ENCODE data around the gene RIMBP2. TPM values are rescaled to one million over a fixed set of nuclear protein-coding genes. Genes with fewer than 3 reads are reported as not detected.

Gene RIMBP2
- polyA plus RNA-seq, 1 donor from 2014 or later = 14.6 TPM

DNA sequence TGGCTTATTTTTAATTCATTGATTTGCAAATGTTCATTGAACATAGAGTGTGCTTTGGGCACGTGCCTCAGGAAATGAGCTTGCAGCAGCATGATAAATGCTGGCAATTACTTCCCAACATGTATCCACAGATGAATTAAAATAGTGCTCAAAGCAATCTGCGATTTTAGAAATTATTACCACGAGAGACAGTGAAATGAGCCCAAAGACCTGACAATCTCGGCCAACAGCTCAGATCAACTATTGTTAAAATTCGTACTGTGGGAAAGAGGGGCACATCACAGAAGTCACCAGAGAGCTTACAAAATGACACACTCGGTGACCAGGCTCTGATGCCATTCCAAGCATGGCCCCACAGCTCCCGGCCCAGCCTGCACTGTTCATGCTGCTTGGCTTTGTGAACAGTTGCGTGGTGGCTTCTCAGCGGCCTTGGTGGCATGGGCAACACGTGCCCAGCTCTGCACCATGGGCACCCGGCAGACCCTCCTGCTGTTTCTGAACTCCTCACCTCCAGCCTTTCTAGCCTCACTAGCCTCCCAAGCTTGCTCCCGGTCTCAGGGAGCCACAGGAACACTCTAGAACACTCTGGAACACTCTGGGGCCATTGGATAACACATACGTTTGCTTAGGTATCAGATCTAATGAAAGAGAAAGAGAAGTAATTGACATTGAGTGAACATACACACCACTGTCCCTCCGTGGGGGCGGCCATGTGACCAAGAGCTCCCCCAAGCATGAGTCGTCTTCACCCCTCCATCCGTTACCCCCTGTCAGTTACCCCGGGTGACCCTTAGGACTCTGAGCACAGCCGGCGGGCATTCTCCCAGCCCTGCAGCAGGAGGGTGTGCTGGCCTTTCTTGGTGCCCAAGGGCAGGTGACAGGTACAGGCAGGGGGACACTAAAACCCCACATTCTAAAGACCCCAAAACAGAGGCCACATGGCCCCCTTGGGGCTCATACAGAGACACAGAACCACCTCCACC is 28.0 kb downstream of the RIMBP2 start:
- Histone ChIP-seq H3F3A (ENCODE audit: insufficient read depth, low read length, poor library complexity, severe bottlenecking) (no peaks in the 10 kb centered on the region), H3K9me3 (ENCODE audit: low read length) (peaks cover 5% of the 10 kb centered on the region), H3K27ac (ENCODE audit: low read length) (no peak overlapping the region), H3K4me3 (ENCODE audit: low read length) (no peak overlapping the region), H3K9me2 (ENCODE audit: insufficient read depth, low read length) (no peaks in the 10 kb centered on the region), H3K27me3 (ENCODE audit: insufficient read depth, low read depth, low read length) (no peaks in the 10 kb centered on the region), H3K9ac (ENCODE audit: low read length) (no peak overlapping the region), H3K79me2 (replicated peaks; ENCODE audit: insufficient read depth, low read length) (no peaks in the 10 kb centered on the region), H3K36me3 (ENCODE audit: insufficient read depth, low read length) (no peaks in the 10 kb centered on the region), H4K20me1 (ENCODE audit: insufficient read depth) (no peaks in the 10 kb centered on the region), H3K4me2 (ENCODE audit: low read length) (no peak overlapping the region), H2AFZ (ENCODE audit: low read depth, low read length) (no peak overlapping the region)
- no peak for TF ChIP-seq RAD21 (conservative IDR thresholded peaks at IDR 0.05)
- no peak for TF ChIP-seq EZH2 (IDR thresholded peaks at IDR 0.05; ENCODE audit: borderline replicate concordance, insufficient read depth, low read length, poor library complexity, severe bottlenecking)
- TF ChIP-seq TAF1 (IDR thresholded peaks at IDR 0.05; ENCODE audit: low read depth) = no peak
- TF ChIP-seq EP300 (conservative IDR thresholded peaks at IDR 0.05; ENCODE audit: poor library complexity, severe bottlenecking) = no peak
- TF ChIP-seq REST (IDR thresholded peaks at IDR 0.05; ENCODE audit: borderline replicate concordance) = no peak
- TF ChIP-seq, protein P1, sequence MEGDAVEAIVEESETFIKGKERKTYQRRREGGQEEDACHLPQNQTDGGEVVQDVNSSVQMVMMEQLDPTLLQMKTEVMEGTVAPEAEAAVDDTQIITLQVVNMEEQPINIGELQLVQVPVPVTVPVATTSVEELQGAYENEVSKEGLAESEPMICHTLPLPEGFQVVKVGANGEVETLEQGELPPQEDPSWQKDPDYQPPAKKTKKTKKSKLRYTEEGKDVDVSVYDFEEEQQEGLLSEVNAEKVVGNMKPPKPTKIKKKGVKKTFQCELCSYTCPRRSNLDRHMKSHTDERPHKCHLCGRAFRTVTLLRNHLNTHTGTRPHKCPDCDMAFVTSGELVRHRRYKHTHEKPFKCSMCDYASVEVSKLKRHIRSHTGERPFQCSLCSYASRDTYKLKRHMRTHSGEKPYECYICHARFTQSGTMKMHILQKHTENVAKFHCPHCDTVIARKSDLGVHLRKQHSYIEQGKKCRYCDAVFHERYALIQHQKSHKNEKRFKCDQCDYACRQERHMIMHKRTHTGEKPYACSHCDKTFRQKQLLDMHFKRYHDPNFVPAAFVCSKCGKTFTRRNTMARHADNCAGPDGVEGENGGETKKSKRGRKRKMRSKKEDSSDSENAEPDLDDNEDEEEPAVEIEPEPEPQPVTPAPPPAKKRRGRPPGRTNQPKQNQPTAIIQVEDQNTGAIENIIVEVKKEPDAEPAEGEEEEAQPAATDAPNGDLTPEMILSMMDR (IDR thresholded peaks at IDR 0.05; ENCODE audit: poor library complexity, severe bottlenecking) = no peak
- TF ChIP-seq SMC3 (conservative IDR thresholded peaks at IDR 0.05; ENCODE audit: poor library complexity) = no peak
- TF ChIP-seq POLR2AphosphoS5 (IDR thresholded peaks at IDR 0.05) = no peak
- TF ChIP-seq MXI1 (conservative IDR thresholded peaks at IDR 0.05; ENCODE audit: poor library complexity, severe bottlenecking) = no peak

DNA sequence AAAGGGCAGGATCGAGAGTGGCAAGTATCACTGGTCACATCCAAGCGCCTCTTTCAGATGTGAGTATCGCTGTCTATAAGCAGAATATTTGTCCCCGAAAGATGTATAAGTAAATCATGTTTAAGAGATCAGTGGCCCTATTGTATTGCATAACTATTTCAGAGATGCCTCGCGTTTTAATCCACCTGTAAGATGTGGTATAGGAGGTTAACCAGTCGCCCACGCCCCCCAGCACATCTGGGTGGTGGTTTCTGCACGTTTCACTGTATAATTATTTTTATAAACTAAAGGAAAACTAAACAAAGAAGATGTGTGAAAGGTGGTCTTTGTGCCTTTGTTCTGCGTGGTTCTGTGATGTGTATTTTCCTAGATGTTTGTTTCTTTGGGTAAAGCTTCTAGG is 28.9 kb downstream of the RIMBP2 start:
- H2AFZ ChIP-seq (ENCODE audit: low read depth, low read length) = no peak overlapping the region
- H3K9me3 ChIP-seq (ENCODE audit: low read length) = peaks cover 5% of the 10 kb centered on the region
- H3K27ac ChIP-seq (ENCODE audit: low read length) = no peak overlapping the region
- H3K9ac ChIP-seq (ENCODE audit: low read length) = no peak overlapping the region
- no peaks in the 10 kb centered on the region for H3K36me3 ChIP-seq (ENCODE audit: insufficient read depth, low read length)
- no peak for TF ChIP-seq REST (IDR thresholded peaks at IDR 0.05; ENCODE audit: borderline replicate concordance)
- TF ChIP-seq TAF1 (IDR thresholded peaks at IDR 0.05; ENCODE audit: low read depth) = no peak
- no peak for TF ChIP-seq EZH2 (IDR thresholded peaks at IDR 0.05; ENCODE audit: borderline replicate concordance, insufficient read depth, low read length, poor library complexity, severe bottlenecking)
- no peak for TF ChIP-seq MXI1 (conservative IDR thresholded peaks at IDR 0.05; ENCODE audit: poor library complexity, severe bottlenecking)
- TF ChIP-seq, protein P1 (IDR thresholded peaks at IDR 0.05; ENCODE audit: poor library complexity, severe bottlenecking) = no peak
- no peak for TF ChIP-seq RAD21 (conservative IDR thresholded peaks at IDR 0.05)
- no peak for TF ChIP-seq EP300 (conservative IDR thresholded peaks at IDR 0.05; ENCODE audit: poor library complexity, severe bottlenecking)
- TF ChIP-seq POLR2AphosphoS5 (IDR thresholded peaks at IDR 0.05) = no peak
- no peak for TF ChIP-seq SMC3 (conservative IDR thresholded peaks at IDR 0.05; ENCODE audit: poor library complexity)
- no peak overlapping the region for H3K4me3 ChIP-seq (ENCODE audit: low read length)
- no peaks in the 10 kb centered on the region for H3K79me2 ChIP-seq (replicated peaks; ENCODE audit: insufficient read depth, low read length)
- H3K4me2 ChIP-seq (ENCODE audit: low read length) = no peak overlapping the region
- no peaks in the 10 kb centered on the region for H3K9me2 ChIP-seq (ENCODE audit: insufficient read depth, low read length)
- H3F3A ChIP-seq (ENCODE audit: insufficient read depth, low read length, poor library complexity, severe bottlenecking) = no peaks in the 10 kb centered on the region
- H4K20me1 ChIP-seq (ENCODE audit: insufficient read depth) = no peaks in the 10 kb centered on the region
- no peaks in the 10 kb centered on the region for H3K27me3 ChIP-seq (ENCODE audit: insufficient read depth, low read depth, low read length)

Data from neural cell (in vitro differentiated cells).